BE2C (cell line): ENCODE results near the gene HOXD1.

Experiments
- DNase-seq: peaks from one replicate; pipeline ENCODE4 v3.0.0-alpha.2; 2020
- H3K27me3 ChIP-seq: fragments of 250-450 bp; sonication (Bioruptor Pico); 2 replicates; pipeline ENCODE4 v1.5.1; 2020; ENCODE audit warnings: mild to moderate bottlenecking
- H3K36me3 ChIP-seq: fragments of 250-450 bp; sonication (Bioruptor Pico); 2 replicates; pipeline ENCODE4 v1.5.1; 2020; ENCODE audit warnings: mild to moderate bottlenecking
- H3K4me1 ChIP-seq: fragments of 250-450 bp; sonication (Bioruptor Pico); 2 replicates; pipeline ENCODE4 v1.5.1; 2020
- H3K4me3 ChIP-seq: 2 replicates; pipeline ENCODE4 v1.5.1; 2011; ENCODE audit warnings: low read depth, low read length
- H3K9me3 ChIP-seq: fragments of 250-450 bp; sonication (Bioruptor Pico); 2 replicates; pipeline ENCODE4 v1.5.1; 2020
- TF ChIP-seq, protein P1 (sequence below): IDR thresholded peaks from 2 replicates; pipeline ENCODE4 v1.5.1; 2012; ENCODE audit warnings: mild to moderate bottlenecking, low read depth, low read length

HOXD1 gene

DNA sequence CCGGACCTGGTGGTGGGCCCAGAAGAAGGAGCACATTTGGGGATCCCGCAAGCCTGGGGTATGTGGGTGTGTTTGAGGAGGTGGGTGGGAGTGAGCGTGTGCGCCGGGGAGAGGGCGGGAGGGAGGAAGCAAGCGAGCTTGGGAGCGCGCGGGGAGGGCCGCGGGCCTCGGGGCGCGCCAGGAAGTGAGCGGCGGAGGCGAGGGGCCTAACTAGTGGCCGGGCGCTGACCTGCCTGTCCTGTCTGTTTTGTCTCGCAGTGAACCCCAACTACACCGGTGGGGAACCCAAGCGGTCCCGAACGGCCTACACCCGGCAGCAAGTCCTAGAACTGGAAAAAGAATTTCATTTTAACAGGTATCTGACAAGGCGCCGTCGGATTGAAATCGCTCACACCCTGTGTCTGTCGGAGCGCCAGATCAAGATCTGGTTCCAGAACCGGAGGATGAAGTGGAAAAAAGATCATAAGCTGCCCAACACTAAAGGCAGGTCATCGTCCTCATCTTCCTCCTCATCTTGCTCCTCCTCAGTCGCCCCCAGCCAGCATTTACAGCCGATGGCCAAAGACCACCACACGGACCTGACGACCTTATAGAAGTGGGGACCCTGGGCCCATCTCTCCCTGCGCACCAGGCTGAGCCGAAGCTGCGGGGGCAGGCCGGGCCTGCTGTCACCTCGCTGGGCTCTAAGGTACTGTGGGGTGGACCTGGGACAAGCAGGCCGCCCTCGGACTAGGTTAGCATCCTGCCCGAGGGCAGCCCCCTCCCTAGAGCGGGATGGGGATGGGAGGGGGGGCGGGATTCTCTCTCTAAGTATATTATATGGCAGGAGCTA lies 35.9 kb upstream of the HOXD1 start:
- no peaks in the 10 kb centered on the region for H3K4me1 ChIP-seq
- no peak for DNase-seq
- no peaks in the 10 kb centered on the region for H3K27me3 ChIP-seq

DNA sequence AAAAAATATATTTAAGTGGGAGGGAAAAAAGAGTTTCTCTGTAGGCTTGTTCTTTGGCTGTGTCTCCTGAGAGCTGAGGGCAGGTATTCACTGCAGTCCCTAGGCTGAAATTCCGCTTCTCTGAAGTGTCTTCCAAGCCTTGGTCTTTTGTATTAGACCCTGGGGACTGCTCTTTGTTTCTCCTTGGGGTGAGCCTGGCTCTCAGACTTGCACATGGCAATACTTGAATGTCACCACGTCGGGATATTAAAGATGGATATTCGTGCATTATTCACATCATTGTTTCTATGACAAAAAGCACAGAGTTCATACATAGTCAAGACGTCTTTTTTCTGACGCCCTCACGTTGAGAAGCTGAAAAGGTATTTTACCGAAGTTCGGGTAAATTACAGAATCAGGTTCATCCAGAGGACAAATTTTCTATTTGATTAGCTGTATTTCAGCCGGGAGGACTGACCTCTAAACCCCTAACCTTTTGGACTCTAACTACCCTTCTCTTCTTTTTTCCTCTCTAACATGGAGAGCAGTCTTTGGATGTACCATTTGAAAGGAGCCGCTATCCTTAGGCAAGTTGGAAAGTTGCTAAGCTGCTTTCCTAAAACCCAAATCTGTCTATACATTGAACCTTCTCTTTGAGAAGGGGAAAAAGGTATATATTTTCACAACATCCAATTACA lies 33.8 kb upstream of the HOXD1 start:
- DNase-seq, result no peak
- Histone ChIP-seq H3K9me3 (no peaks in the 10 kb centered on the region), H3K4me3 (no peak overlapping the region), H3K4me1 (no peaks in the 10 kb centered on the region), H3K27me3 (no peaks in the 10 kb centered on the region), H3K36me3 (no peaks in the 10 kb centered on the region)
- TF ChIP-seq, protein P1, sequence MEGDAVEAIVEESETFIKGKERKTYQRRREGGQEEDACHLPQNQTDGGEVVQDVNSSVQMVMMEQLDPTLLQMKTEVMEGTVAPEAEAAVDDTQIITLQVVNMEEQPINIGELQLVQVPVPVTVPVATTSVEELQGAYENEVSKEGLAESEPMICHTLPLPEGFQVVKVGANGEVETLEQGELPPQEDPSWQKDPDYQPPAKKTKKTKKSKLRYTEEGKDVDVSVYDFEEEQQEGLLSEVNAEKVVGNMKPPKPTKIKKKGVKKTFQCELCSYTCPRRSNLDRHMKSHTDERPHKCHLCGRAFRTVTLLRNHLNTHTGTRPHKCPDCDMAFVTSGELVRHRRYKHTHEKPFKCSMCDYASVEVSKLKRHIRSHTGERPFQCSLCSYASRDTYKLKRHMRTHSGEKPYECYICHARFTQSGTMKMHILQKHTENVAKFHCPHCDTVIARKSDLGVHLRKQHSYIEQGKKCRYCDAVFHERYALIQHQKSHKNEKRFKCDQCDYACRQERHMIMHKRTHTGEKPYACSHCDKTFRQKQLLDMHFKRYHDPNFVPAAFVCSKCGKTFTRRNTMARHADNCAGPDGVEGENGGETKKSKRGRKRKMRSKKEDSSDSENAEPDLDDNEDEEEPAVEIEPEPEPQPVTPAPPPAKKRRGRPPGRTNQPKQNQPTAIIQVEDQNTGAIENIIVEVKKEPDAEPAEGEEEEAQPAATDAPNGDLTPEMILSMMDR, result no peak

More for the DNA sequence above, 35.9 kb upstream of the HOXD1 start:
- TF ChIP-seq, protein P1, result no peak
- no peaks in the 10 kb centered on the region for H3K9me3 ChIP-seq
- no peaks in the 10 kb centered on the region for H3K36me3 ChIP-seq
- H3K4me3 ChIP-seq, result no peak overlapping the region

DNA sequence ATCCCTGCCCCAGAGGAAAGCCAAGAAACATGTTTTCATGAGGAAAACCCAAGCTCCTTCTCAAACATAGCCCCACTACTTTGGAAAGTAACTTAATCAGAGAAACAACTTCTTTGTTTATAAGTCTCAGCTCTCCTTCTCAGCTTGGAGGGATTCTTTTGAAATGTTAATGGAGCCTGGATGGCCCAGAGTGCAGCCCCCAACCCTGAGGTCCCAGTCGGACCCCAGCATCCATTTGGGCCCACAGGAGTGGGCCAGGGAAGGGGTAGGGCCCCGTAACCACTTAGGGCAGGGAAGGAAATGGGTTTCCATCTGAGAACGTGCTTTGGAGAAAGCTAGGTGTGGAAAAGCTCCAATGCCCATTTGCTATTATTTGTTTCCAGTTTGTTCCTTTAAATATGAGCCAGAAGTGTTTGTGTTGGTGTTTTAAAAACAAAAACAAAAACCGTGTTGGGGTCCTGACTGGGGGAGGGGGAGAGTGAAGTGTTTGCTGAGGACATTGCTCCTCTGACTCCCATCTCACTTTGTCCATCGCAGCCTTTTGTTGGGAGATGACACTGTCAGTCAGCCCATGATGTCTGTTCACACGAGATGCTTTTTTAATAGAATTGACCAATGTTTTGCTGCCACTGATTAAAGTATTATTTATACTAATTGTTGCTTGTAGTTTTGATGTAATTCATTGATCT lies 33.0 kb upstream of the HOXD1 start:
- H3K9me3 ChIP-seq, result no peaks in the 10 kb centered on the region
- TF ChIP-seq, protein P1, result no peak
- no peaks in the 10 kb centered on the region for H3K4me1 ChIP-seq
- H3K4me3 ChIP-seq, result no peak overlapping the region
- no peaks in the 10 kb centered on the region for H3K36me3 ChIP-seq
- DNase-seq, result no peak
- no peaks in the 10 kb centered on the region for H3K27me3 ChIP-seq

DNA sequence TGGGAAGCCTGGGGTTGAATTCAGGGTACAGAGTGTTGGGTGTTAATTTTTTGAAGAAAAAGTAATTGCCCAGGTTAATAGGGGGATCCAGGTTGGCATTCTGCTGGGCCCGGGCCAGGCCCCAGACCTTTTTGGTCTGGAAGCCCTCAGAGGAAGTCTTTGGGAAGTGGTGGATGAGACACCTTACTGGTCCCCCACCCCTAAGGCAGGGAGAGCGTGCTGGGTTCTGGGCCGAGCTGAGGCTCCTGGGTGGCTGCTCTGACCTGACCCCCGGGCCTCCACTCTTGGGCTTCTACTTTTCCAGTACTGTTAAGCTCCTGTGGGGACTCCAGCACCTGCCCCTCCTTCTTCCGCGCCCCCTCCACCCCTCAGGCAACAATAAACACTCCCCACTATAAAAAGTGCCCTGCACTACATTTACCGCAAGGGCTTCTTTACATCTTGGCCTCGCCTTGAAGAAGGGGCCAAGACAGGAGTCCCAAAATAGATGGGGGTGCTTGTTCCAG lies 32.1 kb upstream of the HOXD1 start:
- Histone ChIP-seq H3K36me3 (no peaks in the 10 kb centered on the region), H3K4me3 (peak overlapping the region; percentile 76; the same call in 1 of the 2 replicates), H3K27me3 (no peaks in the 10 kb centered on the region), H3K4me1 (no peaks in the 10 kb centered on the region), H3K9me3 (no peaks in the 10 kb centered on the region)
- no peak for DNase-seq
- TF ChIP-seq, protein P1, result no peak

DNA sequence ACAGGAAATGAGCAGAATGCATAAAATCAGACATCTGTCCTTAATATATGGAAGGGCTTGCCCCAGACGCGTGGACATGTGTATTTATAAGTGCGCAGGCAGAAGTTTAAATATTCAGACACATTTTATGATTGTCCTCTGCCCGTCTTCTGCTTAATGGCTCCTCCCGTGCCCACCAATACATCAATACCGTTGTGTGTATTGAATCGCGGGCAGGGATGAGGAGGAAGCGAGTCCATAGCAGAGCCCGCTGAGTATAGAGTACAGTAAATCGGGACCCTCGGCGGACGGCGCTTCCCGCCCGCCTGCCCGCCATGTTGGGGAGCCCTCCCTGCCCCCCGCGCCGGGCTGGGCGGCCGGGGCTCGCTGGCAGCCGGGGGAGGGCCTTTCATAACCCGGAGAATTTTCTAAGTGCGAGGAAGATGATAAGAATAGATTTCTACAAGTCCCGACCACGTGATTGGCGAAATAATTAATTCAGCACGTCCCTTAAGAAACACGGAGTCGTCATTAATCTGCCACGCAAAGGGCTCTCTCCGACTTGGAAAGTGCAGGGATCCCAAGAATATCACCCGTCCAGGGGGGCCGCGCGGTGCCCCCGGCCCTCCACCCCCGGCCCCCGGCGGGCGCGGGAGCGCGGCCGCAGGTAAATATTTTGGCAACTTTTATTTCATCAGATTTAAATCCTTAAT lies 31.5 kb upstream of the HOXD1 start, which contains the start of gene HOXD3:
HOXD3 (plus strand) TSS at position 501 of the 692 bp plus-strand sequence. CDS start 11,808 bp downstream, outside the sequence.
- DNase-seq, result no peak

More for the DNA sequence above, 31.5 kb upstream of the HOXD1 start, which contains the start of gene HOXD3:
- Histone ChIP-seq H3K4me3 (peak within 1 kb of the TSS; percentile 76), H3K9me3 (no peaks in the 10 kb centered on the region), H3K4me1 (no peaks in the 10 kb centered on the region), H3K36me3 (no peaks in the 10 kb centered on the region), H3K27me3 (no peaks in the 10 kb centered on the region)
- TF ChIP-seq, protein P1, result no peak
